GM23338 (cell line): Measurements from ENCODE around the gene TNFSF13B. TPM values are rescaled to one million over a fixed set of nuclear protein-coding genes. Genes with fewer than 3 reads are reported as not detected.

Experiments
- ATAC-seq: fragments of 200-7000 bp; cut with Tn5 transposase; 3 replicates; pipeline ENCODE4 v1.9.1; 2020
- DNase-seq: peaks from one replicate; pipeline ENCODE4 v3.0.0-alpha.2; 2015; ENCODE audit warnings: low spot score
- H2AFZ ChIP-seq: fragments of 200-600 bp; sonication (generic); 2 replicates; pipeline ENCODE4 v1.8.0; 2016; ENCODE audit warnings: antibody characterized with exemption, mild to moderate bottlenecking, moderate library complexity
- H3F3A ChIP-seq: fragments of 200-600 bp; sonication (generic); replicated peaks from 2 replicates; pipeline ENCODE4 v1.8.0; 2017; ENCODE audit warnings: antibody characterized with exemption, mixed run types, low read depth
- H3K27ac ChIP-seq: fragments of 200-600 bp; sonication (generic); 2 replicates; pipeline ENCODE4 v1.6.1; 2016; ENCODE audit warnings: low read depth
- H3K27me3 ChIP-seq: fragments of 200-600 bp; sonication (generic); 2 replicates; pipeline ENCODE4 v1.8.0; 2016; ENCODE audit warnings: mild to moderate bottlenecking, mixed run types, moderate library complexity; ENCODE audit not compliant: insufficient read depth
- H3K36me3 ChIP-seq: fragments of 200-600 bp; sonication (generic); 2 replicates; pipeline ENCODE4 v1.8.0; 2016; ENCODE audit warnings: mild to moderate bottlenecking; ENCODE audit not compliant: insufficient read depth
- H3K4me1 ChIP-seq: fragments of 200-600 bp; sonication (generic); 2 replicates; pipeline ENCODE4 v1.8.0; 2016; ENCODE audit warnings: mild to moderate bottlenecking, moderate library complexity; ENCODE audit not compliant: insufficient read depth
- H3K4me2 ChIP-seq: fragments of 200-600 bp; sonication (generic); 2 replicates; pipeline ENCODE4 v1.7.1; 2017; ENCODE audit warnings: mixed run types
- H3K4me3 ChIP-seq: fragments of 200-600 bp; sonication (generic); 2 replicates; pipeline ENCODE4 v1.6.1; 2016; ENCODE audit warnings: mixed run types
- H3K79me2 ChIP-seq: fragments of 200-600 bp; sonication (generic); replicated peaks from 2 replicates; pipeline ENCODE4 v1.8.0; 2017; ENCODE audit warnings: mild to moderate bottlenecking; ENCODE audit not compliant: insufficient read depth
- H3K9me2 ChIP-seq: fragments of 200-600 bp; sonication (generic); 2 replicates; pipeline ENCODE4 v1.8.0; 2017; ENCODE audit not compliant: insufficient read depth
- H4K20me1 ChIP-seq: fragments of 200-600 bp; sonication (generic); replicated peaks from 2 replicates; pipeline ENCODE4 v1.8.0; 2017; ENCODE audit warnings: mild to moderate bottlenecking; ENCODE audit not compliant: insufficient read depth
- H3K27ac Mint-ChIP-seq: 2 replicates; pipeline ENCODE4 v1.8.0; 2020; ENCODE audit warnings: inconsistent platforms, mild to moderate bottlenecking, moderate library complexity, mixed read lengths
- H3K27me3 Mint-ChIP-seq: 3 replicates; pipeline ENCODE4 v1.8.0; 2022; ENCODE audit warnings: low read depth, mild to moderate bottlenecking, moderate library complexity, mixed read lengths, inconsistent platforms; ENCODE audit not compliant: insufficient read depth, poor library complexity
- H3K36me3 Mint-ChIP-seq: 3 replicates; pipeline ENCODE4 v1.8.0; 2021; ENCODE audit warnings: low read depth, mild to moderate bottlenecking, inconsistent platforms, moderate library complexity, mixed read lengths
- H3K4me1 Mint-ChIP-seq: 3 replicates; pipeline ENCODE4 v1.8.0; 2020; ENCODE audit warnings: mild to moderate bottlenecking, inconsistent platforms, mixed read lengths
- H3K4me3 Mint-ChIP-seq: 3 replicates; pipeline ENCODE4 v1.8.0; 2021; ENCODE audit warnings: moderate library complexity, mild to moderate bottlenecking, inconsistent platforms, mixed read lengths
- H3K9me3 Mint-ChIP-seq: 3 replicates; pipeline ENCODE4 v1.8.0; 2020; ENCODE audit warnings: moderate library complexity, mild to moderate bottlenecking, inconsistent platforms, mixed read lengths
- CREB1 ChIP-seq: fragments of 250-450 bp; sonication (Bioruptor Pico); IDR thresholded peaks from 2 replicates; pipeline ENCODE4 v1.5.0; 2020; ENCODE audit warnings: low read depth, mild to moderate bottlenecking, moderate library complexity
- ETS1 ChIP-seq: IDR thresholded peaks from 2 replicates; pipeline ENCODE4 v1.6.1; 2016; ENCODE audit warnings: antibody characterized with exemption
- EZH2 ChIP-seq: fragments of 200-600 bp; sonication (generic); IDR thresholded peaks from one replicate; pipeline ENCODE4 v1.8.0; 2017; ENCODE audit warnings: antibody characterized with exemption, mild to moderate bottlenecking, low read depth; ENCODE audit not compliant: unreplicated experiment
- EZH2phosphoT487 ChIP-seq: fragments of 200-600 bp; sonication (generic); IDR thresholded peaks from one replicate; pipeline ENCODE4 v1.8.1; 2018; ENCODE audit warnings: antibody characterized with exemption; ENCODE audit not compliant: unreplicated experiment
- JUNB ChIP-seq: IDR thresholded peaks from one replicate; pipeline ENCODE4 v1.6.1; 2016; ENCODE audit warnings: antibody characterized with exemption; ENCODE audit not compliant: unreplicated experiment
- NANOG ChIP-seq: IDR thresholded peaks from 2 replicates; pipeline ENCODE4 v1.6.1; 2016; ENCODE audit warnings: antibody characterized with exemption, borderline replicate concordance
- POLR2AphosphoS5 ChIP-seq: IDR thresholded peaks from 2 replicates; pipeline ENCODE4 v1.6.1; 2016; ENCODE audit warnings: antibody characterized with exemption, low read depth
- REST ChIP-seq: IDR thresholded peaks from one replicate; pipeline ENCODE4 v1.6.1; 2018; ENCODE audit warnings: antibody characterized with exemption; ENCODE audit not compliant: unreplicated experiment
- STAT1 ChIP-seq: IDR thresholded peaks from one replicate; pipeline ENCODE4 v1.6.1; 2016; ENCODE audit warnings: antibody characterized with exemption; ENCODE audit not compliant: unreplicated experiment
- ZNF114 ChIP-seq: fragments of 250-450 bp; sonication (Bioruptor Pico); IDR thresholded peaks from 2 replicates; pipeline ENCODE4 v1.5.0; 2020; ENCODE audit warnings: mild to moderate bottlenecking, moderate library complexity
- ZNF331 ChIP-seq: fragments of 250-450 bp; sonication (Bioruptor Pico); IDR thresholded peaks from 2 replicates; pipeline ENCODE4 v1.5.0; 2020; ENCODE audit warnings: low read depth, mild to moderate bottlenecking, moderate library complexity
- polyA plus RNA-seq: library from polyadenylated mRNA; unstranded; fragments of >200 nt; fragmentation: Nextera tagmentation; extraction: Ambion mirVana; gene quantifications from 2 replicates; pipeline ENCODE4 v1.2.1, GENCODE V29; 2016
- total RNA-seq: library from RNA; depleted of rRNA; stranded (reverse); fragments of >200 nt; shearing (Covaris generic); gene quantifications from 2 replicates; pipeline ENCODE4 v1.2.3, GENCODE V29; 2014
- TF ChIP-seq, protein P1 (sequence below), 2 experiments: fragments of 200-600 bp in 1 of 2; sonication (generic) in 1 of 2; conservative IDR thresholded peaks; 2 replicates each; pipeline versions ENCODE4 v1.5.1 to v1.6.1; 2016 to 2017; ENCODE audit warnings: antibody characterized with exemption in 2 of 2, low read depth in 2 of 2, mild to moderate bottlenecking in 2 of 2, moderate library complexity in 1 of 2

TNFSF13B gene
- total and polyA plus RNA-seq, 2 experiments from 2014 or later, result 0.10 to 0.55 TPM

GRCh38 chr13:108273429-108274118 lies 4.1 kb downstream of the TNFSF13B start (continued):
- TF ChIP-seq, protein P1, sequence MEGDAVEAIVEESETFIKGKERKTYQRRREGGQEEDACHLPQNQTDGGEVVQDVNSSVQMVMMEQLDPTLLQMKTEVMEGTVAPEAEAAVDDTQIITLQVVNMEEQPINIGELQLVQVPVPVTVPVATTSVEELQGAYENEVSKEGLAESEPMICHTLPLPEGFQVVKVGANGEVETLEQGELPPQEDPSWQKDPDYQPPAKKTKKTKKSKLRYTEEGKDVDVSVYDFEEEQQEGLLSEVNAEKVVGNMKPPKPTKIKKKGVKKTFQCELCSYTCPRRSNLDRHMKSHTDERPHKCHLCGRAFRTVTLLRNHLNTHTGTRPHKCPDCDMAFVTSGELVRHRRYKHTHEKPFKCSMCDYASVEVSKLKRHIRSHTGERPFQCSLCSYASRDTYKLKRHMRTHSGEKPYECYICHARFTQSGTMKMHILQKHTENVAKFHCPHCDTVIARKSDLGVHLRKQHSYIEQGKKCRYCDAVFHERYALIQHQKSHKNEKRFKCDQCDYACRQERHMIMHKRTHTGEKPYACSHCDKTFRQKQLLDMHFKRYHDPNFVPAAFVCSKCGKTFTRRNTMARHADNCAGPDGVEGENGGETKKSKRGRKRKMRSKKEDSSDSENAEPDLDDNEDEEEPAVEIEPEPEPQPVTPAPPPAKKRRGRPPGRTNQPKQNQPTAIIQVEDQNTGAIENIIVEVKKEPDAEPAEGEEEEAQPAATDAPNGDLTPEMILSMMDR (conservative IDR thresholded peaks at IDR 0.05; ENCODE audit: low read depth in 2 of 2), result no peak
- TF ChIP-seq JUNB, result no peak
- no peak for TF ChIP-seq ETS1

- no peak overlapping the region for H2AFZ ChIP-seq
- Mint-ChIP-seq H3K27me3 (no peaks in the 10 kb centered on the region), H3K4me3 (no peak overlapping the region), H3K36me3 (no peaks in the 10 kb centered on the region; the same call in 2 of the 3 replicates), H3K4me1 (peaks cover 15% of the 10 kb centered on the region), H3K27ac (no peak overlapping the region), H3K9me3 (no peaks in the 10 kb centered on the region)
- no peaks in the 10 kb centered on the region for H3K27me3 ChIP-seq
- peaks cover 4% of the 10 kb centered on the region; the same call in 1 of the 2 replicates for H3K4me1 ChIP-seq
- H4K20me1 ChIP-seq, result no peaks in the 10 kb centered on the region
- no peak for ATAC-seq
- H3K79me2 ChIP-seq, result no peaks in the 10 kb centered on the region
- no peak overlapping the region for H3K27ac ChIP-seq
- no peak overlapping the region for H3K4me2 ChIP-seq
- DNase-seq, result no peak
- no peak overlapping the region for H3K4me3 ChIP-seq
- H3F3A ChIP-seq, result no peaks in the 10 kb centered on the region
- no peaks in the 10 kb centered on the region for H3K36me3 ChIP-seq
- peaks cover 5% of the 10 kb centered on the region; the same call in 1 of the 2 replicates for H3K9me2 ChIP-seq
- TF ChIP-seq ETS1 (no peak), JUNB (no peak), EZH2 (no peak), EZH2phosphoT487 (no peak), POLR2AphosphoS5 (no peak), CREB1 (CRISPR knock-in tag) (no peak), NANOG (no peak), STAT1 (no peak), ZNF114 (CRISPR knock-in tag) (no peak), ZNF331 (no peak), REST (no peak)
- TF ChIP-seq, protein P1 (conservative IDR thresholded peaks at IDR 0.05; ENCODE audit: low read depth in 2 of 2), result no peak
Observed at GRCh38 chr13:108274718-108275117, 5.2 kb downstream of the TNFSF13B start.
